GM10266 (cell line): Measurements from ENCODE around the gene NELL1.

Source experiments
- DNase-seq: peaks from one replicate; pipeline ENCODE4 v3.0.0; 2012; ENCODE audit errors: extremely low spot score
- TF ChIP-seq, protein P1 (sequence below): IDR thresholded peaks from 2 replicates; pipeline ENCODE4 v1.5.1; 2012; ENCODE audit warnings: mild to moderate bottlenecking, low read depth; ENCODE audit not compliant: control insufficient read depth, insufficient read depth; ENCODE audit errors: missing control alignments

NELL1 gene

GRCh38 chr11:20676658-20677057 is 7.3 kb downstream of the NELL1 start:
- no peak for DNase-seq
- TF ChIP-seq, protein P1, sequence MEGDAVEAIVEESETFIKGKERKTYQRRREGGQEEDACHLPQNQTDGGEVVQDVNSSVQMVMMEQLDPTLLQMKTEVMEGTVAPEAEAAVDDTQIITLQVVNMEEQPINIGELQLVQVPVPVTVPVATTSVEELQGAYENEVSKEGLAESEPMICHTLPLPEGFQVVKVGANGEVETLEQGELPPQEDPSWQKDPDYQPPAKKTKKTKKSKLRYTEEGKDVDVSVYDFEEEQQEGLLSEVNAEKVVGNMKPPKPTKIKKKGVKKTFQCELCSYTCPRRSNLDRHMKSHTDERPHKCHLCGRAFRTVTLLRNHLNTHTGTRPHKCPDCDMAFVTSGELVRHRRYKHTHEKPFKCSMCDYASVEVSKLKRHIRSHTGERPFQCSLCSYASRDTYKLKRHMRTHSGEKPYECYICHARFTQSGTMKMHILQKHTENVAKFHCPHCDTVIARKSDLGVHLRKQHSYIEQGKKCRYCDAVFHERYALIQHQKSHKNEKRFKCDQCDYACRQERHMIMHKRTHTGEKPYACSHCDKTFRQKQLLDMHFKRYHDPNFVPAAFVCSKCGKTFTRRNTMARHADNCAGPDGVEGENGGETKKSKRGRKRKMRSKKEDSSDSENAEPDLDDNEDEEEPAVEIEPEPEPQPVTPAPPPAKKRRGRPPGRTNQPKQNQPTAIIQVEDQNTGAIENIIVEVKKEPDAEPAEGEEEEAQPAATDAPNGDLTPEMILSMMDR: no peak

DNA sequence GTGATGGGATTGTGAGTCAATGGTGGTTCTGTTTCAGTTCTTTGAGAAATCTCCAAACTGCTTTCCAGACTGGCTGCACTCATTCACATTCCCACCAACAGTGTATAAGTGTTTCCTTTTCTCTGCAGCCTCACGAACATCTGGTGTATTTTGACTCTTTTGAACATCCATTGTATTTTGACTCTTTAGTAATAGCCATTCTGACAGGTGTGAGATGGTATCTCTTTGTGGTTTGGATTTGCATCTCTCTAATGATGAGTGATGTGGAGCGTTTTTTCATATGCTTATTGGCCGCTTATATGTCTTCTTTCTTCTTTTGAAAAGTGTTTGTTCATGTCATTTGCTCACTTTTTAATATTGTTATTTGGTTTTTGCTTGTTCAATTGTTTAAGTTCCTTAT is 19.4 kb downstream of the NELL1 start:
- TF ChIP-seq, protein P1: no peak

GRCh38 chr11:20707876-20708275 is 38.5 kb downstream of the NELL1 start:
- no peak for DNase-seq
- TF ChIP-seq, protein P1: no peak

More for the DNA sequence above, 19.4 kb downstream of the NELL1 start:
- no peak for DNase-seq

DNA sequence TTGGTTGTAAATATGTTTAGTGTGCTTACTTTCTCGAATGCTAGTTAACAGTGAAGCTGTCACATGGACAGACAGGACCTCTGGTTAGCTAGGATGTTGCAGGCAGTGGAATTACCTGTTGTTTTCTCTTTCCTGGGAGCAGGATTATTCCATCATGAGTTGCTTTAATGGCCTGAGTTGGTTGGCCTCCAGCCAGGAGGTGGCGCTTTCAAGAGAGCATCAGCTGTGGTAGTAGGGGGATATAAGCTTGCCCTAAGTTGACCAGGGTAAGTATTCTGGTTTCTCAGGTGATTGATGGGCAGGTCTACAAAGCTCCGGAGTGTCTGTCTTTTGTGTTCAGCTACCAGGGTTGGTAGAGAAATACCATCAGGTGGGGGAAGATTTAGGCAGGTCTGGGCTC is 43.5 kb downstream of the NELL1 start:
- DNase-seq: no peak
- TF ChIP-seq, protein P1: no peak

DNA sequence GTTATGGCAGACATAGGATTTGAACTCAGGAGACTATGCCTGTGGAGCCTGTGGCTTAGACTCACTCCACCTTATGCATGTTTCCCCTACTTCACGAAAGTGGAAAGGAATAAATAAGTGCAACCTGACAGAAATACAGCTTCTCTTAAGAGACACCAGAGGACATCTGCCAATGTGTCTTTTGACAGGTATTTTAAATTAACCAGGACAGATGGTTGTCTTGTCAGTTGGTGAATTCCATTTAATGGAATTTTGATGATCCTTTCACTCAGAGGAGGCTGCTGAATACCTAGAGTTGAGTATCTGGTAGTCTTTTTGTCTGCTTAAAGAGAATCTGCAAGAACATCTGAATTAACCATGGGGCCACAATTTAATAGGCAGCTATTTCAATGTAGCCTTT is 46.1 kb downstream of the NELL1 start:
- TF ChIP-seq, protein P1: no peak
- DNase-seq: no peak

GRCh38 chr11:20715931-20716330 is 46.5 kb downstream of the NELL1 start:
- TF ChIP-seq, protein P1: no peak
- no peak for DNase-seq

DNA sequence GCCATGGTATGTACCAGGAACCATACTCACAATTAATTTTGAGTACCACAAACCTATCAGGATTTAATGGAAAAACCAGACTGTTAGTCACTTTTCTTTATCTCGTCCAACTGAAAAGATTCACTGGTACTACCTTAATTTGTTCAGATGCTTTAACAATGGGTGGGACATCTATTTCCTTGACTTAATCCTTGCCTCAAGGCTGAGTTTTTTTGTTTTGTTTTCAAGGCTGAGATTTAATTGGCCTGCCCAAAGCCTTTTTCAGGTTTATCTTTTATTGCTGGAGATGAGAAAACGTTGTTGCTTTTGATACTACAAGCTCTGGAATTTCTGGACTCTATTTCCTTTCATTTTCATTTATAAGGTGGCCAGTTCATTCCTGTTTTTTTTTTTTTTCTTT is 50.4 kb downstream of the NELL1 start:
- DNase-seq: no peak
- TF ChIP-seq, protein P1: no peak
